WTC11 (cell line): ENCODE data around the gene SPTY2D1. TPM values are rescaled to one million over a fixed set of nuclear protein-coding genes. Genes with fewer than 3 reads are reported as not detected.

Experiments
- ATAC-seq: fragments of 200-7000 bp; cut with Tn5 transposase; 2 replicates; pipeline ENCODE4 v1.10.0; 2021; ENCODE audit warnings: mild to moderate bottlenecking, moderate library complexity
- CTCF ChIA-PET: fragments of 300-600 bp; sonication (Branson Sonifier 250); formaldehyde crosslinking; loops from one replicate; lab custom pipeline; 2021; ENCODE audit warnings: antibody characterized with exemption; lab: Charles Lee
- POLR2A ChIA-PET: fragments of 350-600 bp; sonication (Branson Sonifier 250); formaldehyde crosslinking; loops from one replicate; lab custom pipeline; 2021; ENCODE audit warnings: antibody characterized with exemption; lab: Charles Lee
- DNase-seq: peaks from one replicate; pipeline ENCODE4 v3.0.0; 2021; ENCODE audit warnings: low spot score
- H3K27ac Mint-ChIP-seq: 2 replicates; pipeline ENCODE4 v1.8.0; 2021; ENCODE audit warnings: mixed read lengths
- H3K27me3 Mint-ChIP-seq: 2 replicates; pipeline ENCODE4 v1.8.0; 2021; ENCODE audit warnings: low read depth, mild to moderate bottlenecking, moderate library complexity, mixed read lengths
- H3K36me3 Mint-ChIP-seq: 2 replicates; pipeline ENCODE4 v1.8.0; 2021; ENCODE audit warnings: mixed read lengths
- H3K4me1 Mint-ChIP-seq: 2 replicates; pipeline ENCODE4 v1.8.0; 2022; ENCODE audit warnings: mixed read lengths
- H3K4me3 Mint-ChIP-seq: 2 replicates; pipeline ENCODE4 v1.8.0; 2021; ENCODE audit warnings: mild to moderate bottlenecking, moderate library complexity, mixed read lengths
- H3K9me3 Mint-ChIP-seq: 2 replicates; pipeline ENCODE4 v1.8.0; 2021; ENCODE audit warnings: mixed read lengths
- AFF4 ChIP-seq: sonication (generic); formaldehyde crosslinking; IDR thresholded peaks from 2 replicates; pipeline ENCODE4 v1.8.1; 2023; ENCODE audit warnings: mild to moderate bottlenecking, missing genetic modification reagents, borderline replicate concordance
- AR ChIP-seq: fragments of 250-450 bp; sonication (Bioruptor Pico); IDR thresholded peaks from 2 replicates; pipeline ENCODE4 v1.9.0; 2021; ENCODE audit warnings: mild to moderate bottlenecking
- ATF2 ChIP-seq: sonication (generic); formaldehyde crosslinking; IDR thresholded peaks from 2 replicates; pipeline ENCODE4 v1.8.1; 2022; ENCODE audit warnings: low read depth, missing genetic modification reagents, borderline replicate concordance
- ATF3 ChIP-seq: sonication (generic); formaldehyde crosslinking; conservative IDR thresholded peaks from 2 replicates; pipeline ENCODE4 v1.8.1; 2022; ENCODE audit warnings: mild to moderate bottlenecking, missing genetic modification reagents
- E2F5 ChIP-seq: sonication (generic); formaldehyde crosslinking; IDR thresholded peaks from 2 replicates; pipeline ENCODE4 v1.8.1; 2022; ENCODE audit warnings: mild to moderate bottlenecking, moderate library complexity, missing genetic modification reagents
- ESRRA ChIP-seq: sonication (generic); formaldehyde crosslinking; IDR thresholded peaks from 2 replicates; pipeline ENCODE4 v1.8.1; 2022; ENCODE audit warnings: mild to moderate bottlenecking, missing genetic modification reagents, borderline replicate concordance
- FOXP4 ChIP-seq: sonication (generic); formaldehyde crosslinking; IDR thresholded peaks from 2 replicates; pipeline ENCODE4 v1.8.0; 2022; ENCODE audit warnings: mild to moderate bottlenecking, missing genetic modification reagents
- JUN ChIP-seq: sonication (generic); formaldehyde crosslinking; IDR thresholded peaks from 2 replicates; pipeline ENCODE4 v1.8.0; 2023; ENCODE audit warnings: mild to moderate bottlenecking, missing genetic modification reagents
- PRDM15 ChIP-seq: sonication (generic); formaldehyde crosslinking; IDR thresholded peaks from 2 replicates; pipeline ENCODE4 v1.8.0; 2022; ENCODE audit warnings: missing genetic modification reagents
- SMAD4 ChIP-seq: sonication (generic); formaldehyde crosslinking; IDR thresholded peaks from 2 replicates; pipeline ENCODE4 v1.8.0; 2022; ENCODE audit warnings: mild to moderate bottlenecking, missing genetic modification reagents
- SOX15 ChIP-seq: fragments of 250-450 bp; sonication (Bioruptor Pico); IDR thresholded peaks from 2 replicates; pipeline ENCODE4 v1.9.0; 2021; ENCODE audit warnings: mild to moderate bottlenecking
- USF2 ChIP-seq: sonication (generic); formaldehyde crosslinking; IDR thresholded peaks from 2 replicates; pipeline ENCODE4 v1.8.1; 2023; ENCODE audit warnings: mild to moderate bottlenecking, missing genetic modification reagents, moderate library complexity
- ZBTB21 ChIP-seq: sonication (generic); formaldehyde crosslinking; IDR thresholded peaks from 2 replicates; pipeline ENCODE4 v1.8.1; 2023; ENCODE audit warnings: mild to moderate bottlenecking, missing genetic modification reagents, borderline replicate concordance
- ZBTB43 ChIP-seq: sonication (generic); formaldehyde crosslinking; IDR thresholded peaks from 2 replicates; pipeline ENCODE4 v1.8.1; 2023; ENCODE audit warnings: mild to moderate bottlenecking, missing genetic modification reagents
- ZNF138 ChIP-seq: sonication (generic); formaldehyde crosslinking; conservative IDR thresholded peaks from 2 replicates; pipeline ENCODE4 v1.8.1; 2022; ENCODE audit warnings: mild to moderate bottlenecking, moderate library complexity, missing genetic modification reagents
- ZNF219 ChIP-seq: sonication (generic); formaldehyde crosslinking; IDR thresholded peaks from 2 replicates; pipeline ENCODE4 v1.8.0; 2023; ENCODE audit warnings: missing genetic modification reagents, mild to moderate bottlenecking, borderline replicate concordance
- ZNF232 ChIP-seq: sonication (generic); formaldehyde crosslinking; IDR thresholded peaks from 2 replicates; pipeline ENCODE4 v1.8.0; 2022; ENCODE audit warnings: mild to moderate bottlenecking, missing genetic modification reagents
- total RNA-seq: library from RNA; stranded (reverse); gene quantifications from 3 replicates; pipeline ENCODE4 v1.2.3, GENCODE V29; 2021

Gene SPTY2D1
- total RNA-seq, 1 experiment from 2014 or later: 14.3 TPM

GRCh38 chr11:18615628-18616392, 18.3 kb downstream of the SPTY2D1 start (continued):
- TF ChIP-seq AR: no peak
- no peak for TF ChIP-seq SMAD4 (CRISPR knock-in tag)
- no peak for TF ChIP-seq ZNF232 (CRISPR knock-in tag)
- no peak for TF ChIP-seq ESRRA (CRISPR knock-in tag)
- no peak for TF ChIP-seq ZBTB21 (CRISPR knock-in tag)
- no peak for TF ChIP-seq AFF4 (CRISPR knock-in tag)
- no peak for TF ChIP-seq PRDM15 (CRISPR knock-in tag)
- no peak for TF ChIP-seq USF2
- TF ChIP-seq ZNF219 (CRISPR knock-in tag): no peak
- TF ChIP-seq, all 79 proteins: peak for 0

- CTCF ChIA-PET: no interaction called here
- POLR2A ChIA-PET: interaction anchor here (1.0 kb wide), 1 partner anchor 20 kb away, joined by 4 read pairs; the partner anchor contains the start of gene SPTY2D1
- no peak for DNase-seq
- TF ChIP-seq SOX15 (CRISPR knock-in tag) (no peak), JUN (CRISPR knock-in tag) (no peak), FOXP4 (CRISPR knock-in tag) (no peak), ATF2 (CRISPR knock-in tag) (no peak), ZNF138 (CRISPR knock-in tag) (no peak), ATF3 (CRISPR knock-in tag) (no peak), ZBTB43 (CRISPR knock-in tag) (no peak), E2F5 (CRISPR knock-in tag) (no peak), ZNF232 (CRISPR knock-in tag) (no peak)
These were observed 19.5 kb downstream of the SPTY2D1 start for GRCh38 chr11:18614667-18615066.

More at GRCh38 chr11:18614667-18615066, 19.5 kb downstream of the SPTY2D1 start:
- Mint-ChIP-seq H3K9me3 (no peaks in the 10 kb centered on the region), H3K27ac (no peak overlapping the region), H3K27me3 (no peaks in the 10 kb centered on the region), H3K4me3 (no peak overlapping the region), H3K4me1 (no peaks in the 10 kb centered on the region), H3K36me3 (peaks cover 32% of the 10 kb centered on the region)
- no peak for ATAC-seq
